ENCODE results near the gene NEK6.

Gene NEK6

GRCh38 chr9:124331580-124331979, 73.8 kb downstream of the NEK6 start:
- Histone ChIP-seq H3K4me3 (ENCODE audit: insufficient read depth, low read depth, low read length) (no peak overlapping the region), H3K4me1 (ENCODE audit: control insufficient read depth, insufficient read depth, low read length) (peaks cover 7% of the 10 kb centered on the region), H3K9me3 (ENCODE audit: control insufficient read depth, low read length) (no peaks in the 10 kb centered on the region), H3K27me3 (ENCODE audit: control insufficient read depth, insufficient read depth, low read length, poor library complexity, severe bottlenecking) (no peaks in the 10 kb centered on the region), H3K27ac (ENCODE audit: insufficient read depth, low read depth, low read length, poor library complexity, severe bottlenecking) (no peak overlapping the region), H3K36me3 (ENCODE audit: control insufficient read depth, insufficient read depth, low read length) (no peaks in the 10 kb centered on the region)
- WGBS, 2 experiments, result 88 to 89% methylated on average over 11 of the region's 11 CpGs

DNA sequence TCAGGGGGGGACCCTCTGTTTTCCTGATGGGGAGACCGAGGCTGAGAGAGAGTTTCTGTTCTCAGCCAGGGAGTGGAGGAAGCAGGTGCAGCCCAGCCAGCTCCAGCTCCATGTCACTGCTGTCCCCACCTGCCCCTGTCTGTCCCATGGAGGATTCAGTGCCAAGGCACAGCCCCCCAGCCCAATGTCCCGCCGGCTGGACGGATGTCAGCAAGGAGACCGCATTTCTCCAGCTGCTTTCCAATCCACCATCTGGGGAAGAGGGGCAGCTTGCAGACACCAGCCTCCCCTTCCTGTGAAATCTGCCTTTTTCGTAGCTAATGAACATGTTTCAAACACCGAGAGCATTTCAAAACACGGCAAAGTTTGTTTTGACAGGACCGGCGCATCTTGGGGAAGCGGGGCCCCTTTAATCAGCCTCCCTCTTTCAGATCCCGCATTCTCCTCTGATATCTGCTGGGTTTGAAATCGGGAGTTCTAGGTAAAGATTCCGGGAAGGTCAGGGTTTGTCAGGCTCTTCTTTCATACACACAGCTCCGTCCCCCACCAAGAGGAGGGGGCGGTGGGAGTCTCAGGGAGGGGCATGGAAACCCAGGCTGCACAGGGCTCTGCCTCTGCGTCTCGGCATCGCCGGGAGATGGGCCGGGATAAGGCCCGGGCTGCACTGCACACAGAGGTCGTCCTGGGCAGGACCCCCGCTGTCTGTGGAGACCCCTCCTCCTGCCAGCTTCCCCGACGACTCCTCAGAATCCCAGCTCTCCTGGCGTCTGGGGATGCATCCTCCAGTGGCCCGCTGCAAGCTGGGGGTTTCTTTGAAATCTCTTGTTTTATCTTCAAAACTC, 74.8 kb downstream of the NEK6 start:
- no peak overlapping the region for H3K4me3 ChIP-seq (ENCODE audit: insufficient read depth, low read depth, low read length)
- no peaks in the 10 kb centered on the region for H3K36me3 ChIP-seq (ENCODE audit: control insufficient read depth, insufficient read depth, low read length)
- H3K27me3 ChIP-seq (ENCODE audit: control insufficient read depth, insufficient read depth, low read length, poor library complexity, severe bottlenecking), result no peaks in the 10 kb centered on the region
- H3K27ac ChIP-seq (ENCODE audit: insufficient read depth, low read depth, low read length, poor library complexity, severe bottlenecking), result no peak overlapping the region
- peaks cover 7% of the 10 kb centered on the region for H3K4me1 ChIP-seq (ENCODE audit: control insufficient read depth, insufficient read depth, low read length)
- no peaks in the 10 kb centered on the region for H3K9me3 ChIP-seq (ENCODE audit: control insufficient read depth, low read length)
- WGBS, 2 experiments, result 82 to 83% methylated on average over 27 of the region's 28 CpGs

DNA sequence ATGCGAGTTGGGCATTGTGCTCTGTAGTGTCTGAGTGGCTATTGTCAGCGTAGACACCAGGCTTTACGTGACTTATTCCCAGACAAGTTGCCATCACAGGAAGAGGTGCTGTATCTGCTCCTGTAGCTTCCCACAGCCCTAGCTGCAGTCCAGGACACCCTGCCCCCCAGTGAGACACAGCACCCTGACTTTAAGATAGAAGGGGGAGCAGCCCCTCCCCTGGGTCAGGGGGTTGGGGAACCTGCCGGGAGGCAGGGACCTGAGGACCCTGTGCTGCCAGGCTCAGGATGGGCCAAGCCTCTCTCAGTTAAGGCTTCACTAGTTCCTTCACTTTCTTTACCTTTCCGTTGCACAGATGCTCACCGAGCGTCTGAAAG, 75.4 kb downstream of the NEK6 start:
- H3K27ac ChIP-seq (ENCODE audit: insufficient read depth, low read depth, low read length, poor library complexity, severe bottlenecking), result no peak overlapping the region
- no peak overlapping the region for H3K4me3 ChIP-seq (ENCODE audit: insufficient read depth, low read depth, low read length)
- peaks cover 7% of the 10 kb centered on the region for H3K4me1 ChIP-seq (ENCODE audit: control insufficient read depth, insufficient read depth, low read length)
- no peaks in the 10 kb centered on the region for H3K27me3 ChIP-seq (ENCODE audit: control insufficient read depth, insufficient read depth, low read length, poor library complexity, severe bottlenecking)
- no peaks in the 10 kb centered on the region for H3K36me3 ChIP-seq (ENCODE audit: control insufficient read depth, insufficient read depth, low read length)
- H3K9me3 ChIP-seq (ENCODE audit: control insufficient read depth, low read length), result no peaks in the 10 kb centered on the region
- 92 to 94% methylated on average over 7 of the region's 7 CpGs for WGBS, 2 experiments

DNA sequence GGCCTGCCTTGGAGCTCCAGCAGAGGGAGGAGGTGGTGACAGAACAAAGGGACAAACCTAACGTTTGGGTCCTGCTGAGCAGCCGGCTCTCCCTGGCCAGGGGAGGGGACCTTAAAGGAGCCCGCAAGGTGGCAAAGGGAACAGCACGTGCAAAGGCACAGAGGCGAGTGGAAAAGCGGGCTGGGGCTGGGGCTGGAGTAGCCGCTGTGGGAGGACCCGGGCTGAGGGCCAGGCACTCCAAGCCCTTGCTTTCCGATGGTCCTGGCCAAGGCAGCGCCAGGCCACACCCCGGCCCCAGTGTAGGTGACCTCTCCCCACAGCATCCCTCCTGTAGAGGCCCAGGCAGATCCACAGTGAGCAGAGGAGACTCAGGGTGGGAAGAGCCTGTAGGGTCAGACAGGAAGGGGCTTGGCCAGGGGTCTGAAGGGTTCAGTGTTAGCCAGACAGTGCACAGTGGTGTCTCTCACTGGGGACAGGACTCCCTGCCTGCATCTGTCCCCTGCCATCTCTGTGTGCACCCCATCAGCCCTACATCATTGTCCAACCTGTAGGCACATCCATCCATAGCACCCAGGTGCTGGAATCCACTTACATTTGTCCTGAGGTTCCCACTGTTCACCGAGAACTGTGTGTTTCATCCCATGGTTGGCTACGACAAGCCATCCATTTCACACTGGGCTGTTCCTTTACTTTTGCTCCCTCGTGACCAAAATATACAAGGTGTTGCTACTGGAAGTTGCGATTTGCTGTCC, 77.0 kb downstream of the NEK6 start:
- H3K9me3 ChIP-seq (ENCODE audit: control insufficient read depth, low read length), result no peaks in the 10 kb centered on the region
- no peaks in the 10 kb centered on the region for H3K36me3 ChIP-seq (ENCODE audit: control insufficient read depth, insufficient read depth, low read length)
- peaks cover 12% of the 10 kb centered on the region for H3K4me1 ChIP-seq (ENCODE audit: control insufficient read depth, insufficient read depth, low read length)
- H3K27me3 ChIP-seq (ENCODE audit: control insufficient read depth, insufficient read depth, low read length, poor library complexity, severe bottlenecking), result no peaks in the 10 kb centered on the region
- no peak overlapping the region for H3K27ac ChIP-seq (ENCODE audit: insufficient read depth, low read depth, low read length, poor library complexity, severe bottlenecking)
- 84 to 85% methylated on average over 15 of the region's 15 CpGs for WGBS, 2 experiments
- no peak overlapping the region for H3K4me3 ChIP-seq (ENCODE audit: insufficient read depth, low read depth, low read length)

DNA sequence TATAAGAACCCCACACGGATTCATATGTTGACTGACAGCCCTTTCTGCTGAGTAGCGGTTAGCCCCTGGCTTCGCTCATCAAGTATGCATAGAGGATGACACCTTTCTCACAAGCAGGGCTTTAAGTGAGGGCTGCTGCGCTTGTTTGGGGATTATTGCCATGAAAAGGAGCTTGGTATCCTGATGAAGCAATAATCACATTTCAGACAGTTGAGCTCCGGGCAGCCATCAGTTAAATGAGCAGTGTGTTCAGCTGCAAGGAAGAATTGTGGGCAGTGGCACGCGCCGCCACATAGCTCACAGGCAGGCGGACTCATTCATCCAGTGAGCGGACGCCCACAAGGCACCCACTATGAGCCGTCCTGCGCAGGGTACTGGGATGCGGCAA, 77.6 kb downstream of the NEK6 start:
- Histone ChIP-seq H3K36me3 (ENCODE audit: control insufficient read depth, insufficient read depth, low read length) (no peaks in the 10 kb centered on the region), H3K27ac (ENCODE audit: insufficient read depth, low read depth, low read length, poor library complexity, severe bottlenecking) (no peak overlapping the region), H3K27me3 (ENCODE audit: control insufficient read depth, insufficient read depth, low read length, poor library complexity, severe bottlenecking) (no peaks in the 10 kb centered on the region), H3K4me3 (ENCODE audit: insufficient read depth, low read depth, low read length) (no peak overlapping the region), H3K4me1 (ENCODE audit: control insufficient read depth, insufficient read depth, low read length) (peaks cover 12% of the 10 kb centered on the region), H3K9me3 (ENCODE audit: control insufficient read depth, low read length) (no peaks in the 10 kb centered on the region)
- WGBS, 2 experiments, result 88% methylated on average over 14 of the region's 14 CpGs

DNA sequence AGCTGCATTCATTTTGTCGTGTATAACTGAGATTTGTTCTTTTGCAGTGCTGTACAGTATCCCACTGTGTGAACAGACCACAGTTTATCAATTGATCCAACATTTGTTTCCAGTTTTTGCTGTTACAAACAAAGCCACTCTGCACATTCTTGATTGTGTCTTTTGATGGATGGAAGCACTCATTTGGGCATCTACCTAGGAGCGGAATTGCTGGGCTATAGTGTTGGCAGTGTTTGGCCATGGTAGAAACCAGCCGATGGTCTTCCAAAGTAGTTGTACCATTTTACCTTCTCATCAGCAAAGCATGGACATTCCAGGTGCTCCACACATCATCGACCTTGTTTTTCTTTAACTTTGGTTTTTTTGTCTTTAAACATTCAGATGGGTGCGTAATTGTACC, 79.8 kb downstream of the NEK6 start:
- no peaks in the 10 kb centered on the region for H3K9me3 ChIP-seq (ENCODE audit: control insufficient read depth, low read length)
- no peak overlapping the region for H3K27ac ChIP-seq (ENCODE audit: insufficient read depth, low read depth, low read length, poor library complexity, severe bottlenecking)
- H3K36me3 ChIP-seq (ENCODE audit: control insufficient read depth, insufficient read depth, low read length), result no peaks in the 10 kb centered on the region
- no peak overlapping the region for H3K4me3 ChIP-seq (ENCODE audit: insufficient read depth, low read depth, low read length)
- WGBS, 2 experiments, result 95 to 97% methylated on average over 5 of the region's 5 CpGs
- no peaks in the 10 kb centered on the region for H3K27me3 ChIP-seq (ENCODE audit: control insufficient read depth, insufficient read depth, low read length, poor library complexity, severe bottlenecking)
- peaks cover 15% of the 10 kb centered on the region for H3K4me1 ChIP-seq (ENCODE audit: control insufficient read depth, insufficient read depth, low read length)

DNA sequence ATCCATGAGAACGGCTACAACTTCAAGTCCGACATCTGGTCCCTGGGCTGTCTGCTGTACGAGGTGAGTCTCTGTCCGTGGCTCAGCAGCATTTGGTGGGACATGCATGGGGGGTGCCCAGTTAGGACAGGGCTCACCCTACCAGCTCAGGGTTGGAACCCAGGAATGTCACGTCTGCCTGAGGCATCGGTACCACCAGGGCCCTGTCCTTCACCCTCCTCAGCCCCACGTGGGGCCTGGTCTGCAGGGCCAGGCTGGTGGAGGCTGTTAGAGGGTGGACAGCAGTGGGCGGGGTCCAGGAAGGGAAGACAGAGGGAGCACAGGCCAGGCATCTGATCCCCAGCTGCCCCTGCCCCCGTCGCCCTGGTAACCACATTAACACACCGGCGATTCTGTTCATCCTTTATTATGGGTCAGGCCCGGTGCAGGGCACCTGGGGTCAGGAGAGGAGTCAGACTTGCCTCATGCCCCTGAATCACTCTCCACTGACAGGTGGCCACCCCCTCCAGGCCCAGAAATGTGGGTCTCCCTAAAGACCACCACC, 81.9 kb downstream of the NEK6 start:
- Histone ChIP-seq H3K27ac (ENCODE audit: insufficient read depth, low read depth, low read length, poor library complexity, severe bottlenecking) (no peak overlapping the region), H3K36me3 (ENCODE audit: control insufficient read depth, insufficient read depth, low read length) (no peaks in the 10 kb centered on the region), H3K27me3 (ENCODE audit: control insufficient read depth, insufficient read depth, low read length, poor library complexity, severe bottlenecking) (no peaks in the 10 kb centered on the region), H3K4me3 (ENCODE audit: insufficient read depth, low read depth, low read length) (no peak overlapping the region), H3K4me1 (ENCODE audit: control insufficient read depth, insufficient read depth, low read length) (peaks cover 19% of the 10 kb centered on the region), H3K9me3 (ENCODE audit: control insufficient read depth, low read length) (no peaks in the 10 kb centered on the region)
- 68% methylated on average over 13 of the region's 13 CpGs for WGBS, 2 experiments

DNA sequence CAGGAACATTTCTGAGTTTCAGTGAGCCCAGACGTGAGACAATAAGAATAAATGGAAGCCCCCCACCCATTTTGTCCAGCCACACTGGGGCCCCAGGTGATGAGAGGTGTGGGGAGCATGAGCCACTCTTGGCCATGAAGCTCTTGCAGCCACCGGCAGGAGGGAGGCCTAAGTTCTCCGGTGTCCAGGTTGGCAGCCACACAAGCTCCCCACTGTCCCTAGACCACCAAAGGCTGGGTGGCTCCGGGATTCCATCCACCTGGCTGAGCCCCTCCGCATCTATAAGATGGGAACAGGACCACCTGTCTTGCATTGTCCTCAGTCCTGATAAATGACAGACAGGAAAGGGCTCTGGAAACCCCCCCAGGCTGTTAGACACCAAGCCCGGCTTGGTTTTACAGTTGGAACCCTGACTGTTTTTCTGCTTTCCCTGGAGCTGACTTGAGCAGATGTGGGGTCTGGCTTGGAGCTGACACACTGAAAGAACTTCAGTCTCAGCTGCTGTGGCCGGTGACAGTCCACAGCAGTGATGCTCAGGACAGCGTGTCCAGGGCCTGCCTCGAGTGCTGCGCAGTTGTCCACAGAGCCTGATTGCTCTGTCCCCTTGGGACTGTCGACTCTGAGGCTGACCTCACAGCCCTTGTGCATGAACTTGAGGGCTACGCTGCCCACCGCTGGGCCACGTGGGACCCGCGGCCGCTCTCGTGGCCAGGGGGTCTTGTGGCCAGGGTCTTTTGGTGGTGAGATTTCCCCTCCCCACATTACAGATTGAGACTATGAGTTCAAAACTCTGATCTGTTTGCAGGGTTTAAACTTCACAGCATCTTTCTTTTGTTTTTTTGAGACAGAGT, 82.7 kb downstream of the NEK6 start:
- no peaks in the 10 kb centered on the region for H3K36me3 ChIP-seq (ENCODE audit: control insufficient read depth, insufficient read depth, low read length)
- peaks cover 19% of the 10 kb centered on the region for H3K4me1 ChIP-seq (ENCODE audit: control insufficient read depth, insufficient read depth, low read length)
- no peak overlapping the region for H3K4me3 ChIP-seq (ENCODE audit: insufficient read depth, low read depth, low read length)
- H3K27me3 ChIP-seq (ENCODE audit: control insufficient read depth, insufficient read depth, low read length, poor library complexity, severe bottlenecking), result no peaks in the 10 kb centered on the region
- H3K9me3 ChIP-seq (ENCODE audit: control insufficient read depth, low read length), result no peaks in the 10 kb centered on the region
- WGBS, 2 experiments, result 86 to 88% methylated on average over 18 of the region's 18 CpGs
- no peak overlapping the region for H3K27ac ChIP-seq (ENCODE audit: insufficient read depth, low read depth, low read length, poor library complexity, severe bottlenecking)

- Histone ChIP-seq H3K27ac (ENCODE audit: insufficient read depth, low read depth, low read length, poor library complexity, severe bottlenecking) (no peak overlapping the region), H3K4me3 (ENCODE audit: insufficient read depth, low read depth, low read length) (no peak overlapping the region), H3K27me3 (ENCODE audit: control insufficient read depth, insufficient read depth, low read length, poor library complexity, severe bottlenecking) (no peaks in the 10 kb centered on the region), H3K4me1 (ENCODE audit: control insufficient read depth, insufficient read depth, low read length) (peaks cover 19% of the 10 kb centered on the region), H3K36me3 (ENCODE audit: control insufficient read depth, insufficient read depth, low read length) (no peaks in the 10 kb centered on the region), H3K9me3 (ENCODE audit: control insufficient read depth, low read length) (no peaks in the 10 kb centered on the region)
- 85% methylated on average over 21 of the region's 21 CpGs for WGBS, 2 experiments
Observed at GRCh38 chr9:124341455-124342170, 83.9 kb downstream of the NEK6 start.

All from ectodermal cell (in vitro differentiated cells).